GM19463 (cell line): ENCODE results near the gene PEAK3.
"Not testable (repeated sequence)": the region's sequence is repeated elsewhere in the genome, so short reads cannot be mapped to it uniquely, and the experiment has no call there.

Experiments
- ATAC-seq: cut with Tn5 transposase; IDR thresholded peaks from one replicate; pipeline ENCODE4 v1.9.1; 2021; ENCODE audit warnings: mild to moderate bottlenecking, moderate library complexity; ENCODE audit not compliant: unreplicated experiment

PEAK3 gene

DNA sequence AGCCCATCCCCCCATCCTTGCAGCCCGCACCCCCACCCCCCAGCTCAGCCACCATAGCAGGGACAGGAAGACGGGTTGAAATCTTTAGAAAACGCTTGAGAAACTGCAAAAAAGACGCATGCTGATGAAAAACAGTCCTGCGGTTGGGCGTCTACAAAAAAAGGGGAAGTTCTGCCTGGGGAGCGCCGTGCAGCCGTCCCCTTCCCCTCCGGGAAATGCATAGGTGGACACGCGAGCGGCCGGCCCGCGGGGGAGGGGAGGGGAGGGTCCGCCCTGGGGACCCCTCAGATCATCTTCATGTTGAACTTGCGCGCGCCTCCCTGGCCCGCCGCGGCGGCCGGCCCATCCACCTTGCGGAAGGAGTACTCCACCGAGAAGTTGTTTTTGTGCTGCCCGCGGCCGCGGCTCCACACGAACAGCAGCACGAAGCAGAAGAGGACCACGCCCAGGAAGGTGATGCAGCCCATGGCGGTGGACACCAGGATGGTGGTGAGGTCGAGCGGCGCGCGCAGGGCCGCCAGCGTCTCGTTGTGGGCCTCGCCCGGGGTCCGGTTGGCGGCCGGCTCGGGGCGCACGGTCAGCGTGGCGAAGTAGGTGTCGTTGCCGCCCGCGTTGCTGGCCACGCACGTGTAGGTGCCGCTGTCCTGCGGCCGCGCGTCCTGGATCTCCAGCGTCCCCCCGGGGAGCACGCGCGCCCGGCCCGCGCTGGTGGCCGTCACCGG, 7.9 kb upstream of the PEAK3 start:
- ATAC-seq: no peak

DNA sequence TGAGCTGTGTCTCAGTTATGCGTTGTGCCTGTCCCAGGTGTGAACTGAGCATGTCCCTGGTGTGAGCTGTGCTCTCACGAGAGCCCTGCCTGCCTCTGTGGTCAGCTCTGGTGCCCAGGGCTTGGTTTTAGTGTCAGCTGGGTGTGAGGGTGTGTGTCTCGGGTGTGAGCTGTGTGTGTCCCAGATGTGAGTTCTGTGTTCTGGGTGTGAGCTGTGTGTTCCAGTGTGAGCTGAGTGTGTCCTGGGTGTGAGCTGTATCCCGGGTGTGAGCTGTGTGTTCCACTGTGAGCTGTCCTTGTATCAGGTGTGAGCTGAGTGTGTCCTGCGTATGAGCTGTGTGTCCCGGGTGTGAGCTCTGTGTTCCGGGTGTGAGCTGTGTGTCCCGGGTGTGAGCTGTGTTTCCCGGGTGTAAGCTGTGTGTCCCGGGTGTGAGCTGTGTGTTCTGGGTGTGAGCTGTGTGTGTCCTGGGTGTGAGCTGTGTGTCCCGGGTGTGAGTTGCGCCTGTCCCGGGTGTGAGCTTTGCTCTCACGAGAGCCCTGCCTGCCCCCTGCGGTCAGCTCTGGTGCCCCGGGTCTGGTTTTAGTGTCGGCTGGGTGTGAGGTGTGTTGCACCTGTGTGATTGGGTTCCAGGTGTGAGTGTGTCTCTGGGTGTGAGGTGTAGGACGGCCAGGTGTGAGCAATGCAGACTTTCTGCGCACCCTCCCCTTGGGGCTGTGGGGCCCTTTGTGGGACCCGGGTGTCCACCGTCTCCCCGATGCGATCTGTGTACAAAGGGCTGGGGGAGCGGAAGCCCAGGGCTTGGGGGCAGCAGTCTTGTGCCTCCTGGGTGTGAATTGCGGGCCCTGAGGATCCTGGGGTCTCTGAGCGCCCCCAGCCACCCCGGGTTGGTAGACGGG, 7.1 kb upstream of the PEAK3 start:
- no peak for ATAC-seq

DNA sequence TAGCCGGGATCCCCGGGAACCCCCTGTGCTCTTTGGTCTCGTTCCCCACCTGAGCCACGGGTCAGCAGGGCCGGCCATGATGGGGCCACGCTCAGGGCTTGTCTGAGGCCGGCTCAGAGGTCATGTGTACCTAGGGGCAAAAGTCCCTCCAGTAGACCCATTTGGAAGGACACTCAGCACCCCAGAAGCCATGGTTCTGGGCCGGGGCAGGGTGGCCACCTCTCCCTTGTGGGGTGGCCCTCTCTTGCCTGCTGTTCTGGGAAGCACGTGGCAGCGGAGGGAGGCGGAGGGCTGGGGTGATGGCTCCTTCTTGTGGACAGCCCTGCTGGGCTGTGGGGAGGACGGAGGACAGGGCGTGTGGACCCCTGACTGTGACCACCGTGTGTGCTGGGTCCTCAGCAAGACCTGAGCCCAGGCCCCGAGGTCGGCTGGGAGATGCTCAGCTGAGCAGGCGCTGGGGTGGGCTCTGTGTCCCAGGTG, 6.4 kb upstream of the PEAK3 start:
- no peak for ATAC-seq

DNA sequence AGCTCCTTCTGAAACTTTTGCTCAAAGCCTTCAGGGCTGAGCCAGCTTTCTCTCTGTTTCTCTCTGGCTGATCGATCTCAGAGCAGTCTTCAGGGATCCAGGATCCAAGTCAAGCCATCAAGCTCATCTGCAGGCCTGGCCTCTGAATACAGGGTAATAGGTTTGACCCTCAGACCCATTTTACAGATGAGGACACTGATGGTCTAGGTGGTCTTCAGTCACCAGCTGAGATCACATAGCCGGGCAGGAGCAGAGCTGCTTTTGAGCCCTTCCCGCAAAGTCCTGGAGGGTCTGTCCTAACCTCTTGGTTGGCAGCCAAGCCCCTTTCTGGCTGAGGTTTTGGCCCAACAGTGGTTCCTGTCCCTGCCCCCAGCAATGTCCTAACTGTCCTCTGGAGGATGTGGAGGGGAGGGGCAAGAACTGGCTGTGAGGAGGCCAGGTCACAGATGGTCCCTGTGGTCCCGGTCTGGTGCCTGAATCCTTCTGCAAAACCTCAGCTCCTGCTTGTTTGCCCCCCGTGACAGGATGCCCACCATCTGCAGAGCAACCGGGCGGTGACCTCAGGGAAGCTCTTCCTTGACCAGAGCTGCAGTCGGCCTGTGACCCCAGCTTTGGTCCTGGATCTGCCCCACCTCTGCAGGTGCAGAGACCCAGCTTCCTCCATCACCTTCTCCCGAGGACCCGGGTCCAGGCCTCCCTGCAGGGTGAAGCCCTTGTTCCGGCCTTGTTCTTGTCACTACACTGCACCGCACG, 5.8 kb upstream of the PEAK3 start:
- no peak for ATAC-seq

DNA sequence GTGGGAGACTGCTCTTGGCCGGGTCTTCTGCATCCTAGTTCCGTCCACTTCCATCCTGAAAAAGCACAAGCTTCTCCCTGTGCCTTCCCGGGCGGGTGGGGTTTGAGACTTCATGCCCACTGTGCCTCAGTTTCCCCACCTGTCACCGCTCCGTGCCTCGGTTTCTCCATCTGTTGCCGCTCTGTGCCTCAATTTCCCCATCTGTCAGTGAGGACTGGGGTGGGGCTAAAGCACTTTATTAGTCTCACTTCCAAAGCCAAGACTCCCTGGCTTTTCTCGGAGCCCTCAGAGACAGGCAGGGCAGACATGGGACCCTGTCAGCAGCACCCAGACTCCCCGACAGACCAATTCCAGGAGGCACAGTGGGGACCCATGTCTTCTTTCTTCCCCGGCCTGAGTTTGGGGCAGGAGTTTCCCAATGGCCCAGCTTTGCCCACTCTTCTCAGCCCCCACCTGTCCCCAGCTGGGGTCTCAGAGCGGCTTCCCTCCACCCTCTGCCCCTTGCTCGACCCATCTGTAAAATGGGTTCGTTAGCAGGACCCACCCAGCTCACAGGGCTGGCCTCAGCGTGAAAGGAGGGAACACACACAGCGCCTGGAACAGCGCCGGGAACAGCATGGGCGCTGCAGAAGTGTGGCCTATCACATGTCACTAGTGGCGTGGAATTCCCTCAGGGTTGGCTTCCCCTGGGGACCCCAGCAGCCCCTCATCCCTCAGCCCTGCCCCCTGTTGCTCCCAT, 4.6 kb upstream of the PEAK3 start:
- no peak for ATAC-seq

DNA sequence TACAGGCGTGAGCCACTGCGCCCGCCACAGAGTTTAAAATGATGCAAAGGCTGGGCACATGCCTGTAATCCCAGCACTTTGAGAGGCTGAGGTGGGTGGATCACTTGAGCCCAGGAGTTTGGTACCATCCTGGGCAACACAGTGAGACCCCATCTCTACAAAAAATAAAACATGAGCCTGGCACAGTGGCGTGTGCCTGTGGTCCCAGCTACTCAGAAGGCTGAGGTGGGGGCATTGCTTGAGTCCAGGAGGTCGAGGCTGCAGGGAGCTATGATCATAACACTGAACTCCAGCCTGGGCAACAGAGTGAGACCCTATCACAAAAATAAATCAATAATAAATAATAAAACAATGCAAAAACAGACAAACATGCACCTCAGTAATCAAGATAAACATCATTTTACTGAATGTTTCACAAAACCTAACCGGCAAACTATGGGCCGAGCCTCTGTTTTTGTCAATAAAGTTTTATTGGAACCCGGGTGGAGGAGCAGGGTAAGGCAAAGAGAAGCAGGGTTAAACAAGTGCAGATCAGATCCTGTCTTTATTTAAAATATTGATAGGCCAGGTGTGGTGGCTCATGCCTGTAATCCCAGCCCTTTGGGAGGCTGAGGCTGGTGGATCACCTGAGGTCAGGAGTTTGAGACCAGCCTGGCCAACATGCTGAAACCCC, 2.0 kb upstream of the PEAK3 start:
- ATAC-seq: no peak

DNA sequence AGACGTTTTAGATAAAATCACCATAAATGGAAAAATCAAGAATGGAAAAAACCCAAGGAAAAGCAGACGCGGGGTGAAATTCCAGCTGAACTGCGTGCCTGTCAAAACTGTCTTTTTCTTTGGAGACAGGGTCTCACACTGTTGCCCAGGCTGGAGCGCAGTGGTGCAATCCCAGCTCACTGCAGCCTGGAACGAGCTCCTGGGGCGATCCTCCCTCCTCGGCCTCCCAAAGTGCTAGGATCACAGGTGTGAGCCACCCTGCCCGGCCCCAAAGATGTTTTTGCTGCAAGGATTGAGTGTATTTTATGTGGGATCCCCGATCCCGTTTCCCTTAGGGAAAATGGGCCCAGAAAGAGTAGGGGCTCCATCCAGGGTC, 875 bp upstream of the PEAK3 start:
- no peak for ATAC-seq

DNA sequence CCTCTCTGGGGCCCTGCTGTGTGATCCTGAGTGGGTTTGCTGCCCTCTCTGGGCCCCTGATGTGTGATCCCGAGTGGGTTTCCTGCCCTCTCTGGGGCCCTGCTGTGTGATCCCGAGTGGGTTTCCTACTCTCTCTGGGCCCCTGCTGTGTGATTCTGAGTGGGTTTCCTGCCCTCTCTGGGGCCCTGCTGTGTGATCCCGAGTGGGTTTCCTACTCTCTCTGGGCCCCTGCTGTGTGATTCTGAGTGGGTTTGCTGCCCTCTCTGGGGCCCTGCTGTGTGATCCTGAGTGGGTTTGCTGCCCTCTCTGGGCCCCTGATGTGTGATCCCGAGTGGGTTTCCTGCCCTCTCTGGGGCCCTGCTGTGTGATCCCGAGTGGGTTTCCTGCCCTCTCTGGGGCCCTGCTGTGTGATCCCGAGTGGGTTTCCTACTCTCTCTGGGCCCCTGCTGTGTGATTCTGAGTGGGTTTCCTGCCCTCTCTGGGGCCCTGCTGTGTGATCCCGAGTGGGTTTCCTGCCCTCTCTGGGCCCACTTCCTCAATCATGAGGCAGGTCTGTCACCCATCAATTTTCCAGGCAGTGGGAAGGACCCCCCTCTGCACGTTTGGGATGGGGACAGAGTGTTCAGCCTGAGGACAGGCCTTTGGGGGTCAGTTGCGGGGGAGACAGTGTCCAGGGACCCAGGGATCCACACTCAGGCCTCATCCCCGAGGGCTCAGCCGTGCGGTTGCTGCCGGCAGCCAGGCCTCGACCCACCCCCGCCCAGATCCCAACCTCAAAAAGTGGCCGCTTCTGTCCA, 512 bp downstream of the PEAK3 start:
- not testable (repeated sequence) for ATAC-seq

DNA sequence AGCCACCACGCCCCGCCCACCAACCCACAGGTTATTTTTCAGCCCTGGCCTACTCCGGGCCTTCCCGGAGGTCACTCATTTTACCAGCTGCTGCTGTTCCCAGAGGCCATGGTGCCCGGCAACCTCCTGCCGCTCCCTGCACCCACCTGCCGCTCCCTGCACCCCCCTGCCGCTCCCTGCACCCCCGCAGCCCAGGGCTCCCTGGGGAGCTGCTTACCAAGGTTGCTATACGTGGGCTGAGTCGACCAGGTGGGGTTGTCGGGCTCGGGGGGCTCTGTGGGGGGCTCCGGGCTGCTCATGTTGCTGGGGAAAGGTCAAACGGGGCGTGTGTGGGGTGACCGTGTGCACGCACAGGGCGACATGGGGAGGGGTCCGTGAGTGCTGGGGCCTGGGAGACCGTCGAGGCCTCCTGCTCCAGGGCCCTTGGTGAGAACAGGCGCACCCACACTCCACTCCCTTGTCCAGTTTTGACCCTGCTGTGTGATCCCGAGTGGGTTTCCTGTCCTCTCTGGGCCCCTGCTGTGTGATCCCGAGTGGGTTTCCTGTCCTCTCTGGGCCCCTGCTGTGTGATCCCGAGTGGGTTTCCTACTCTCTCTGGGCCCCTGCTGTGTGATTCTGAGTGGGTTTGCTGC, 1.2 kb downstream of the PEAK3 start:
- ATAC-seq: no peak

DNA sequence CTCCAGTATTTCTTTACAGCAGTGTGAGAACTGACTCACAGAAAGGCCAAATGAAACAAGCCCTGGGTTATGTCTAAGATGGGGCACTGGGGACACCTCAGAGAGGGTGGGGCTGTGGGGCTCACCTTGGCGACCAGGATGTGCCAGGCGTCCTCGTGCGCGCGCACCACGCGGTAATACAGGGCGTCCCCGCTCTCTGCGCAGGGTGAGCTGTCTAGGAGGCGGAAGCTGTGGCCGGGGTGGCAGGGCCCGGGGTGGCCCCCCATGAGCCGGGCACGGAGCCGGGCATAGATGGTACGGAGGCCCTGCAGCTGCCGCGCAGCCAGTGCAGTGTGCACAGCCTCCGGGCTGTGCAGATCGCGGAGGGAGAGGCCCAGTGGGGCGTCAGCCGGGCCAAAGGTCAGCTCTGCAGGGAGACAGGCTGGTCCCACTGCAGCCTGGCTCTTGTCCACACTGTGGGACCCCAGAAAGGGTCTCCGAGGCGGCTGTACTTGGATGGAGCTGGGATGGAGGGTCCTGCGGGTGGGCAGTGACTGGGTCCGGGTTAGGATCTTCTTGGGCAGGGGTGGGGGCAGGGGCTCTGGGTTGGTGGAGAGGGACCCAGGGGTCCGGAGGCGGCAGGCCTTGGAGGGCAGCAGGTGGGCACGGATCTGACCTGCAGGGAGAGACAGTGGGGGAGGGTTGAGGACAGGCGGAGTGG, 3.4 kb downstream of the PEAK3 start:
- no peak for ATAC-seq

DNA sequence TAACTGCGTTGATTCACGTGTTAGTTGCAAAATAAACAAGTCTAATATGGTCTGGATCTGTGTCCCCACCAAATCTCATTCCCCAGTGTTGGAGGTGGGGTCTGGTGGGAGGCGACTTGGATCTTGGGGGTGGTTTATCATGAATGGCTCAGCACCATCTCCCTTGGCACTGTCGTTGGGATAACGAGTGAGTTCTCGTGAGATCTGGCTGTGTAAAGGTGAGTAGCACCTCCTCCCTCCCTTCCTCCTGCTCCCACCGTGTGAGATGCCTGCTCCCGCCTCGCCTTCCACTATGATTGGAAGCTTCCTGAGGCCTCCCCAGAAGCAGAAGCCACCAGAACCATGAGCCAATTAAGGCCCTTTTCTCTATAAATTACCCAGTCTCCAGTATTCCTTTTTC, 4.8 kb downstream of the PEAK3 start:
- no peak for ATAC-seq

DNA sequence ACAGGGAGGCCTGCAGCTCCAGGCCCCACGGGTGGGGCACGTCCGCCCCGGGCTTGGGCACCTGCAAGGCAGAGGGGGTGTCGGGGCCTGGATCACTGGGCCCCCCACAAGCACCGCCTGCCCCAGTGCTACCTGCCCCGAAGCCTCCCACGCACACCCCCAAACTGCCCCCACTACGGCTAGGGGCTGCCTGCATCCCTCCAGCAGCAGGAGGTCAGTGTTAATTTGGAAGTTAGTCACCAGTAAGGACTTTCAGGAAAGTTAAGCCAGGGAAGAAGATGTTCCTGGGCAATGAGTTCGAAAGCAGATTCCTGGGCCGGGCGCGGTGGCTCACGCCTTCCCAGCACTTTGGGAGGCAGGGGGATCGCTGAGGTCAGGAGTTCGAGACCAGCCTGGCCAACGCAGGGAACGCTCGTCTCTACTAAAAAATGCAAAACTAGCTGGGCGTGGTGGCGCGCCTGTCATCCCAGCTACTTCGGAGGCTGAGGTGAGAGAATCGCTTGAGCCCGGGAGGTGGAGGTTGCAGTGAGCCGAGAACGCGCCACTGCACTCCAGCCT, 5.5 kb downstream of the PEAK3 start:
- no peak for ATAC-seq

DNA sequence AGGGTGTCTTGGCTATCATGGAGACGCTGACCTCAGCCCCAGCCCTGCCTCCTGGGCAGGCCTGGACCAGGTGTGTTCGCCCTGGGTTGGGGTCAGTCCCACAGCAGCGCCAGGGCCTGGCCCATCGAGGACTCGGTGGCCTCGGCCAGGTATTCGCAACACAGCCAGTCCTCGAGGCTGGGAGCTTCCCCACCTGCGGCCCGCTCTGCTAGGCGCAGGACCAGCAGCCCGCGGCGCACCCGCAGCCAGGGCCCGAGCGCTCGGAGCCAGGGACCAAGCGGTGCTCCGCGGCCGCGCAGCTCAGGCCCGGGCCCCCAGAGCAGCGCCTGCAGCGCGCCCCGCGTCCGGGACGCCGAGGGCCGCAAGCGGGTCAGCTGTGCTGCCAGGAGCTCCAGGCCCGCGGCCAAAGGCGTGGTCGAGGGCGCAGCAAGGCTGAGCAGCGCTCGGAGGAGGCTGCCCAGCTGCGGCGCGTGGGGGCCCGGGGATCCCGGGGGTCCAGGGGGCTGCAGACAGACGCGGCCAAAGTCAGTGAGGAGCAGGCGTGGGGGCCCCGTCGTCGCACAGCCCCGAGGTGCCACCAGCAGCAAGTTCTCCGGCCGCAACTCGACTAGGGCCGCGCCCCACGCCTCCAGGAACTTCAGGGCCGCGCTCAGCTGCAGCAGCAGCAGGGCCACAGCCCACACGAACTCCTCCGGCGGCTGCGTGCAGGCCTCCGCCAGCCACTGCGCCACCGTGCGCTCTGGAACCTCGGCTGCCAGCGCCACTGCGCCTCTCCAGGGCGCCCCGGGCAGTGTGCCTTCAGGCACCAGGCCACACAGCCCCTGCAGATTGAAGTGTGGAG, 6.2 kb downstream of the PEAK3 start:
- no peak for ATAC-seq

DNA sequence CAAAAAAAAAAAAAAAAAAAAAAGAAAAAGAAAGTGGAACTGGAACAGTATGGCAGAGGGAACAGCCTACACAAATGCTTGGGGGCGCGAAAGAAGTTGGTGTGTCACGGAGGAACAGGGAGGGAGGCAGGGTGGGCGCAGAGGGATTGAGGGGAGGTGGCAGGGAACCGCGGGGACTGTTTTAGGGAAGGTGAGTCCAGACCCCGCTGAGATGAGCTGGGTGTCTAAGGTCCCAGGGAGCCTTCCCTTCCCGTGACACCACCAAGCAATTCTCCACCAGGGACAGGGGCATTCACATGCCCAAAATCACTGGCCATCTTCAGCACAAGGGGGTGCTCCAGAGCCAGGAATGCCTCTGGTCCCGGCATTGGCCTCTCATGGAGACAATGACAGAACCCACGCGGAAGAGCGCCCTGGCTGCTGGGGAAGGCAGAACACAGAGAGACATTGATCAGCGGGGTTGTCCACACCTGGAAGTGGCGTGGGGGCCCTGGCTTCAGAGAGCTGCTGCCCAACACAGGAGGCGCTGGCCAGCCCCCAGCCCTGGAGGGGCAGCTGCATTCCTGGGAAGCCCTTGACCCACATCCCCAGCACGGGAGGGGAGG, 6.9 kb downstream of the PEAK3 start:
- no peak for ATAC-seq

DNA sequence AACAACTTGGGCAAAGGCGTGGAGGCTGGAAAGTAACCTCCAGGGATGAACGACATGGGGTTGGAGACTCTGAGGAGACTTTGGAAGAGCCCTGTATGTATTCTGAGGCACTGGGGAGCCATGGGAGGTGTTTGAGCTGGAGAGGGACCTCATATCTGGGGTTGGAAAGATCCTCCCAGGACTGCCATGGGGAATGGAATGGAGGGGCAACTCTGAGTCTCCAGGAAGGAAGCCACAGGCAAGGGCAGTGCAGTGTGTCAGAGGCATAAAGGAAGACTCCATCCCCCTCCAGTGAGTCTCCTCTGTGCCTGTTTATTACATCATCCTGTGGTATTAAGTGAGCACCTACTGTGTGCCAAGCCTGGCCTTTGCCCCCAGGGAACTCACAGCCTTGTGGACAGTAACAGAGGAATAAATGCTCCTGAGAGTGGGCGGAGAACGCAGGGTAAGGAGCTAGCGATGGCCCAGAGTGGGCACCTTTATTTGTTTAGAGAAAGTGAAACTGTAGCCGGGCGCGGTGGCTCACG, 7.7 kb downstream of the PEAK3 start:
- ATAC-seq: no peak

DNA sequence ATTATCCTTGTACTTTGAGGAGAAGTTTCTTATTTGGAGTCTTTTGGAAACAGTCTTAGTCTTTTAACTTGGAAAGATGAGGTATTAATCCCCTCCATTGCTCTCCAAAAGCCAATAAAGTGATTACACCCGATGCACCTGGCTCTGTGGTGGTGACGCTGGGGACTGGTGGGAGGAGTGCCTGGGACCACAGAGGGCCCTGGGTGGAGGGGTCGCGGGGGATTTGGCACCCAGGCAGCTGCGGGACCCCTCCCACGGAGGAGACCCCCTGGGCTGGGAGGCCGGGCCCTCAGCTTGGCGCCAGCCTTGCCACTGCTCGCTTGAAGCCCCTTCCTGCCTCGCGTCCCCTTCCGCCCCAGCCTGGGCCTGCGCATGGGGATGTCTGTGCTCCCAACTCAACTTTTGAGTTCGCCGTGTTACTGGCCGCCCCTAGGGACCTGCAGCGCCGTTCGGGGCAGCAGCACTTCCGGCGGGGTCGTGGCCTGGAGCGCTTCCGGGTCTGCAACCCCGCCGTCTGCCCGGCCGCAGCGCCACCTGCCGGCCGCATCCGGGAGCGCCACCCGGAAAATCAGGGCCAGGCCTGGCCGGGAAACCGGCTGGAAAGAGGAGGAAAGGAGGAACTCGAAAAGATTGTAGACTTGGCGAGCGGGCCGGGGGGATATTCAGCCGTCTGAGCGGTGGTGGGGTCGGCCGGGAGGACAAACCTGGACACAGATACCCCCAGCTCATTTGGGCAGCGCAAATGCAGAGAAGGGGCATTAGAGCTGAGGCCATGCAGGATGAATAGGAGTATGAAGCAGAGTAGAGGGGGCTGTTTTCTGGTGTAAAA, 8.4 kb downstream of the PEAK3 start:
- ATAC-seq: no peak
